ENCODE results near the gene SIN3A. TPM values are rescaled to one million over a fixed set of nuclear protein-coding genes. Genes with fewer than 3 reads are reported as not detected.

The SIN3A gene
- total RNA-seq, 2 donors from 2014 or later: 51.0 to 98.6 TPM

- Histone ChIP-seq H3K27ac (no peak overlapping the region), H3K36me3 (no peaks in the 10 kb centered on the region), H3K27me3 (replicated peaks; ENCODE audit: insufficient read depth) (no peaks in the 10 kb centered on the region), H3K9me3 (no peaks in the 10 kb centered on the region), H3K4me1 (replicated peaks) (no peaks in the 10 kb centered on the region), H3K4me3 (no peak overlapping the region)
- DNase-seq (ENCODE audit: low spot score): no peak
- TF ChIP-seq POLR2AphosphoS5 (IDR thresholded peaks at IDR 0.05) (no peak), POLR2A (IDR thresholded peaks at IDR 0.05) (no peak)
- TF ChIP-seq, protein P1, sequence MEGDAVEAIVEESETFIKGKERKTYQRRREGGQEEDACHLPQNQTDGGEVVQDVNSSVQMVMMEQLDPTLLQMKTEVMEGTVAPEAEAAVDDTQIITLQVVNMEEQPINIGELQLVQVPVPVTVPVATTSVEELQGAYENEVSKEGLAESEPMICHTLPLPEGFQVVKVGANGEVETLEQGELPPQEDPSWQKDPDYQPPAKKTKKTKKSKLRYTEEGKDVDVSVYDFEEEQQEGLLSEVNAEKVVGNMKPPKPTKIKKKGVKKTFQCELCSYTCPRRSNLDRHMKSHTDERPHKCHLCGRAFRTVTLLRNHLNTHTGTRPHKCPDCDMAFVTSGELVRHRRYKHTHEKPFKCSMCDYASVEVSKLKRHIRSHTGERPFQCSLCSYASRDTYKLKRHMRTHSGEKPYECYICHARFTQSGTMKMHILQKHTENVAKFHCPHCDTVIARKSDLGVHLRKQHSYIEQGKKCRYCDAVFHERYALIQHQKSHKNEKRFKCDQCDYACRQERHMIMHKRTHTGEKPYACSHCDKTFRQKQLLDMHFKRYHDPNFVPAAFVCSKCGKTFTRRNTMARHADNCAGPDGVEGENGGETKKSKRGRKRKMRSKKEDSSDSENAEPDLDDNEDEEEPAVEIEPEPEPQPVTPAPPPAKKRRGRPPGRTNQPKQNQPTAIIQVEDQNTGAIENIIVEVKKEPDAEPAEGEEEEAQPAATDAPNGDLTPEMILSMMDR (IDR thresholded peaks at IDR 0.05): no peak
- 62% methylated on average over 5 of the region's 5 CpGs for WGBS
- intact Hi-C loops (cut with DNase I): no loop called here
Observed at GRCh38 chr15:75436881-75437280, 14.6 kb downstream of the SIN3A start.

- WGBS: 23% methylated on average over 1 of the region's 1 CpG
- no peaks in the 10 kb centered on the region for H3K27me3 ChIP-seq (replicated peaks; ENCODE audit: insufficient read depth)
- no peaks in the 10 kb centered on the region for H3K9me3 ChIP-seq
- no peak for TF ChIP-seq POLR2A (IDR thresholded peaks at IDR 0.05)
- TF ChIP-seq POLR2AphosphoS5 (IDR thresholded peaks at IDR 0.05): no peak
- TF ChIP-seq, protein P1 (IDR thresholded peaks at IDR 0.05): no peak
- intact Hi-C loops (cut with DNase I): no loop called here
- H3K36me3 ChIP-seq: peaks cover 0 to 3% of the 10 kb centered on the region in 2 donors
- H3K27ac ChIP-seq: no peak overlapping the region
- no peaks in the 10 kb centered on the region for H3K4me1 ChIP-seq (replicated peaks)
- H3K4me3 ChIP-seq: no peak overlapping the region
- DNase-seq (ENCODE audit: low spot score): no peak
Observed at GRCh38 chr15:75431682-75432081, 19.8 kb downstream of the SIN3A start.

- H3K27ac ChIP-seq: no peak overlapping the region
- no peak for TF ChIP-seq POLR2A (IDR thresholded peaks at IDR 0.05)
- TF ChIP-seq, protein P1 (IDR thresholded peaks at IDR 0.05): no peak
- TF ChIP-seq POLR2AphosphoS5 (IDR thresholded peaks at IDR 0.05): no peak
- H3K9me3 ChIP-seq: no peaks in the 10 kb centered on the region
- H3K36me3 ChIP-seq: peaks cover 0 to 3% of the 10 kb centered on the region in 2 donors
- H3K27me3 ChIP-seq (replicated peaks; ENCODE audit: insufficient read depth): no peaks in the 10 kb centered on the region
- WGBS: 72% methylated on average over 2 of the region's 2 CpGs
- intact Hi-C loops (cut with DNase I): no loop called here
- no peaks in the 10 kb centered on the region for H3K4me1 ChIP-seq (replicated peaks)
- H3K4me3 ChIP-seq: no peak overlapping the region
- DNase-seq (ENCODE audit: low spot score): no peak
Observed at GRCh38 chr15:75431270-75431669, 20.2 kb downstream of the SIN3A start.

DNA sequence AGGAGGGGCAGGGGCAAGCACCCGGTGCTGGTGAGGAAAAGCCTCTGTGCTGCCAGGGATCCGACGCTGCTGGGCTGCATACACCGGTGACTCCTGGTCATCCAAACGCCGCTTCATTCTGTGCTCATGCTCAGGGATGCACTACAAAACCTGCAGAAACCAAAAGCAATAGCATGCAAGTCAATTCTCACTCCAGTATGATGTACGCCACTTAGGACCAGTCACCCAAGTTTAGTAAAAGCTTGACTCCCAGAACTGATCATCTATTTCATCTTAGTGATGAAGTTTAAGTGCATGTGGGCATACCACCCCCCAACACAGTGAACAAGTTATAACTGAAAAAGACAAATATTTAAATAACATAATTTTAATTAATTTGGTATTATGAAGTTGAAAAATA is 21.2 kb downstream of the SIN3A start:
- Histone ChIP-seq H3K9me3 (no peaks in the 10 kb centered on the region), H3K36me3 (peaks cover 0 to 3% of the 10 kb centered on the region in 2 donors), H3K4me3 (no peak overlapping the region), H3K27me3 (replicated peaks; ENCODE audit: insufficient read depth) (no peaks in the 10 kb centered on the region), H3K4me1 (replicated peaks) (no peaks in the 10 kb centered on the region), H3K27ac (no peak overlapping the region)
- 89% methylated on average over 7 of the region's 7 CpGs for WGBS
- TF ChIP-seq POLR2A (IDR thresholded peaks at IDR 0.05) (no peak), POLR2AphosphoS5 (IDR thresholded peaks at IDR 0.05) (no peak)
- TF ChIP-seq, protein P1 (IDR thresholded peaks at IDR 0.05): no peak
- intact Hi-C loops (cut with DNase I): no loop called here
- DNase-seq (ENCODE audit: low spot score): no peak

GRCh38 chr15:75428152-75428551 is 23.3 kb downstream of the SIN3A start:
- DNase-seq (ENCODE audit: low spot score): no peak
- no peaks in the 10 kb centered on the region for H3K27me3 ChIP-seq (replicated peaks; ENCODE audit: insufficient read depth)
- peaks cover 0 to 3% of the 10 kb centered on the region in 2 donors for H3K36me3 ChIP-seq
- no peak overlapping the region for H3K4me3 ChIP-seq
- intact Hi-C loops (cut with DNase I): no loop called here
- H3K9me3 ChIP-seq: no peaks in the 10 kb centered on the region
- no peak for TF ChIP-seq POLR2A (IDR thresholded peaks at IDR 0.05)
- no peak for TF ChIP-seq POLR2AphosphoS5 (IDR thresholded peaks at IDR 0.05)
- TF ChIP-seq, protein P1 (IDR thresholded peaks at IDR 0.05): no peak
- H3K4me1 ChIP-seq (replicated peaks): no peaks in the 10 kb centered on the region
- no peak overlapping the region for H3K27ac ChIP-seq
- 91% methylated on average over 3 of the region's 3 CpGs for WGBS

Measured in prostate gland (tissue), 2 donors.